ENCODE results near the gene TMEM200B. TPM values are rescaled to one million over a fixed set of nuclear protein-coding genes. Genes with fewer than 3 reads are reported as not detected.
"Not testable (repeated sequence)": the region's sequence is repeated elsewhere in the genome, so short reads cannot be mapped to it uniquely, and the experiment has no call there.

TMEM200B gene
- total RNA-seq, 1 experiment from 2014 or later, result 5.5 TPM

- DNase-seq (ENCODE audit: low read depth), result not testable (repeated sequence)
Observed at GRCh38 chr1:29108041-29108440, 15.7 kb downstream of the TMEM200B start.

- no peak for DNase-seq (ENCODE audit: low read depth)
Observed at GRCh38 chr1:29105822-29106221, 17.9 kb downstream of the TMEM200B start.

GRCh38 chr1:29100487-29100886 is 23.2 kb downstream of the TMEM200B start:
- DNase-seq (ENCODE audit: low read depth), result no peak

GRCh38 chr1:29099286-29099685 is 24.4 kb downstream of the TMEM200B start:
- DNase-seq (ENCODE audit: low read depth), result no peak

GRCh38 chr1:29096231-29096886 is 27.3 kb downstream of the TMEM200B start:
- DNase-seq (ENCODE audit: low read depth), result no peak

- DNase-seq (ENCODE audit: low read depth), result no peak
Observed at GRCh38 chr1:29094954-29095353, 28.7 kb downstream of the TMEM200B start.

- no peak for DNase-seq (ENCODE audit: low read depth)
Observed at GRCh38 chr1:29094433-29094832, 29.3 kb downstream of the TMEM200B start.

- DNase-seq (ENCODE audit: low read depth), result not testable (repeated sequence)
Observed at GRCh38 chr1:29092704-29093103, 31.0 kb downstream of the TMEM200B start.

GRCh38 chr1:29090937-29091618 is 32.6 kb downstream of the TMEM200B start:
- no peak for DNase-seq (ENCODE audit: low read depth)

GRCh38 chr1:29084196-29084521 is 39.5 kb downstream of the TMEM200B start:
- DNase-seq (ENCODE audit: low read depth), result no peak

- DNase-seq (ENCODE audit: low read depth), result no peak
Observed at GRCh38 chr1:29083317-29084195, 40.1 kb downstream of the TMEM200B start.

GRCh38 chr1:29082519-29082918 is 41.2 kb downstream of the TMEM200B start:
- no peak for DNase-seq (ENCODE audit: low read depth)

GRCh38 chr1:29081201-29081600 is 42.5 kb downstream of the TMEM200B start:
- DNase-seq (ENCODE audit: low read depth), result no peak

GRCh38 chr1:29079916-29080629 is 43.6 kb downstream of the TMEM200B start:
- not testable (repeated sequence) for DNase-seq (ENCODE audit: low read depth)

GRCh38 chr1:29077155-29077554 is 46.5 kb downstream of the TMEM200B start:
- no peak for DNase-seq (ENCODE audit: low read depth)

Other genes starting within 250 kb of the TMEM200B start
- gene EPB41, start 209.3 kb downstream of the TMEM200B start, total RNA-seq (2014; rRNA removed; shearing (Covaris generic)), result 34.5 and 36.5 TPM in 2 replicates
- gene SRSF4, start 58.0 kb upstream of the TMEM200B start, total RNA-seq (2014; rRNA removed; shearing (Covaris generic)), result 50.9 and 53.7 TPM in 2 replicates
- gene MECR, start 107.0 kb upstream of the TMEM200B start, total RNA-seq (2014; rRNA removed; shearing (Covaris generic)), result 18.9 and 23.8 TPM in 2 replicates
- 7.9 and 10.7 TPM in 2 replicates for gene PTPRU, start 112.6 kb upstream of the TMEM200B start, total RNA-seq (2014; rRNA removed; shearing (Covaris generic))

All from Daoy (cell line).